GM12864 (cell line): Measurements from ENCODE around the gene IER5L.

ENCODE experiments used
- DNase-seq: peaks from one replicate; pipeline ENCODE4 v3.0.0-alpha.2; 2011; ENCODE audit warnings: low read depth
- H3K4me3 ChIP-seq: 2 replicates; pipeline ENCODE4 v1.5.1; 2011; ENCODE audit warnings: mild to moderate bottlenecking, low read depth, low read length, control low read depth
- TF ChIP-seq, protein P1 (sequence below): IDR thresholded peaks from 2 replicates; pipeline ENCODE4 v1.5.1; 2011; ENCODE audit warnings: low read depth, mild to moderate bottlenecking, moderate library complexity, low read length, control low read depth, inconsistent platforms; ENCODE audit errors: missing control alignments

Gene IER5L

DNA sequence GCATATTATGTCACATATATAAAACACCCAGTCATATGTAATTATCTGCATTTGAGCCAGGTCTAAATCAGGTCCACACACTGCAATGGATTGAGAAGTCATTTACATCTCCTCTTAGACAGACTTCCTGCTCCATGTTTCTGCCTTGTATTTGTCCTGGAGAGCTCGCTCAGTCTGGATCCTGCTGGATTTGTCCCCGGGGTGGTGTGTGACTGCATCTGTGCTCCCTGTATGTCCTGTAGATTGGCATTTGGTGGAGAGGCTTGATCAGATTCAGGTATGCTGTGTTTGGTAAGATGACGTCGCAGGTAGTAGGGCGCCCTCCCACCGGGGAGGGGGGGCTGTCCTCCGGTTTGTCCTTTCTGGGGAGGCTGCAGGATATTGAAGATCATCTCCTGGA, 33.6 kb upstream of the IER5L start:
- no peak for DNase-seq
- H3K4me3 ChIP-seq, result no peak overlapping the region
- TF ChIP-seq, protein P1, sequence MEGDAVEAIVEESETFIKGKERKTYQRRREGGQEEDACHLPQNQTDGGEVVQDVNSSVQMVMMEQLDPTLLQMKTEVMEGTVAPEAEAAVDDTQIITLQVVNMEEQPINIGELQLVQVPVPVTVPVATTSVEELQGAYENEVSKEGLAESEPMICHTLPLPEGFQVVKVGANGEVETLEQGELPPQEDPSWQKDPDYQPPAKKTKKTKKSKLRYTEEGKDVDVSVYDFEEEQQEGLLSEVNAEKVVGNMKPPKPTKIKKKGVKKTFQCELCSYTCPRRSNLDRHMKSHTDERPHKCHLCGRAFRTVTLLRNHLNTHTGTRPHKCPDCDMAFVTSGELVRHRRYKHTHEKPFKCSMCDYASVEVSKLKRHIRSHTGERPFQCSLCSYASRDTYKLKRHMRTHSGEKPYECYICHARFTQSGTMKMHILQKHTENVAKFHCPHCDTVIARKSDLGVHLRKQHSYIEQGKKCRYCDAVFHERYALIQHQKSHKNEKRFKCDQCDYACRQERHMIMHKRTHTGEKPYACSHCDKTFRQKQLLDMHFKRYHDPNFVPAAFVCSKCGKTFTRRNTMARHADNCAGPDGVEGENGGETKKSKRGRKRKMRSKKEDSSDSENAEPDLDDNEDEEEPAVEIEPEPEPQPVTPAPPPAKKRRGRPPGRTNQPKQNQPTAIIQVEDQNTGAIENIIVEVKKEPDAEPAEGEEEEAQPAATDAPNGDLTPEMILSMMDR, result no peak

DNA sequence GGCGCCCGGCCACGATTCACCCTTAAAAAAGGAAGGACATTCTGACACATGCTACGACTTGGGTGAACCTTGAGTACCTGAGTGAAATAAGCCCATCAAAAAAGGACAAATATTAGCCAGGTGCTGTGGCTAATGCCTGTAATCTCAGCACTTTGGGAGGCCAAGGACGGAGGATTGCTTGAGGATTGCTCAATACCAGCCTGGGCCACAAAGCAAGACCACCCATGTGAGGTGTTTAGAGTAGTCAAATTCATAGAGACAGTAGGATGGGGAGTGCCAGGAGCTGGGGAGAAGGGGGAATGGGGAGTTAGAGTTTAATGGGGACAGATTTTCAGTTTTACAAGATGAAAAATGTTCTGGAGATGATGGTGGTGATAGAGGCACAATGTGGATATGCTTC, 32.1 kb upstream of the IER5L start:
- TF ChIP-seq, protein P1, result no peak
- H3K4me3 ChIP-seq, result no peak overlapping the region
- DNase-seq, result no peak

DNA sequence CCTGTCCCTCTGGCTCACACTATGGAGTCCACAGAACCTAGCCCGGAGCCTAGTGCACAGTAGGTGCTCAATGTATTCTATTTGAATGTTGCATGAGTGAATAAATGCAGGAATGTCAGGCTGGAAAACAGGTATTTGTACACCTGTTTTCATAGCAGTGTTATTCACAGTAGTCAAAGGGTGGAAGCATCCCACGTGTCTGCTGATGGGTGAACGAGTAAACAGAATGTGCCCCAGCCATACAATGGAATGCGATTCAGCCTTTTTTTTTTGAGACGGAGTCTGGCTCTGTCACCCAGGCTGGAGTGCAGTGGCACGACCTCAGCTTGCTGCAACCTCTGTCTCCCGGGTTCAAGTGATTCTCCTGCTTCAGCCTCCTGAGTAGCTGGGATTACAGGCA, 31.5 kb upstream of the IER5L start:
- H3K4me3 ChIP-seq, result no peak overlapping the region
- TF ChIP-seq, protein P1, result no peak
- no peak for DNase-seq

DNA sequence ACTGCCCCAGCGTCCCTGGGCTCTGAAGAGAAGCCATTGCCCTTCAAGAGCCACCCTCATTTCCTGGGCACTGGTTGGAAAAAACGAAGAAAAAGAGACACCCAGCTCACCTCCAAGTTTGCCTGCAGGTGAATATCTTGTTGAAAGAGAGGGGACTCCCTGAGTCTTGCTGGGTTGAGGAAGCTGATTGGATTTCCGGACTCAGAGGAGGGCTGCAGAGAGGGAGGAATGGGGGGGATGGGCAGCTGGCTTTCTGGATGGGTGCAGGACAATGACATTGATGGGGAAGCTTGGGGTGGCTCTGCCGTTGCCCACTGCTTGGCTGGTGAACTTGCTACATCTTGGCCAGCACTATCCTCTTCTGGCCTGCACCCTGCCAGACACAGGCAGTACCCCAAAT, 31.0 kb upstream of the IER5L start:
- no peak for DNase-seq
- TF ChIP-seq, protein P1, result no peak
- H3K4me3 ChIP-seq, result no peak overlapping the region

DNA sequence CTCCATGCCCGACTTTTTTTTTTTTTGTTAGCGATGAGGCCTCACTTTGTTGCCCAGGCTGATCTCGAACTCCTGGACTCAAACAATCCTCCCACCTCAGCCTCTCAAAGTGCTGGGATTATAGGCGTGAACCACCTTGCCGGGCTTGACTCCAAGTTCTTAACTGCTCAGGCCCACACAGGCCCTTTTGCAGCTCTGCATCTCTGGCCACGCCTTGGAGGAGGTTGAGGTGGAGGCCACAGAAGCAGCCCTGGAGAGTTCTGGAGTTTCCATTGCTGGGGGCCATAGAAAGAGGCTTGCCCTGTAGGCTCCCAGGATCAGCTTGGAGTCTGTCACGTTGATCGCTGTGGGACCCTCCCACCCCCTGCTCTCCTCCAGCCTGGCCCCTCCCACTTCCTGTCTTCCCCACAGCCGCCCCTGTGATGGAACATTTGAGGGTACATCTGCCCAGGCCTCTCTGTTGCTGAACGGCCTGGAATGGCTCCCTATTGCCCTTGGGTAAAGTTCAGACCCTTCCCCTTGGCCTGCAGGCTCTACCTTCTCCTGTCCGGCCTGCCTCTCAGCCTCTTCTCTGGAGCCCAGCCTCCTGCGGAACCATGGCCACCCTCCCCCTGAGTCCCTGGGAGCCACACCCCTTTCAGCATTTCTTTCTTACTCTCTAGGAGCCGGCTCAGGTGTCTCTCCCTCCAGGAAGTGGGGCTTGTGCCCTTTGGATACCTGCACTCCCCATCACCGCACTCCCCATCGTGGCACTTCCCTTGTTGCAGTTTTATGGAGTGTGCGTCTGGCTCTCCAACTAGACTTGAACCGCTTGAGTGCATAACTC, 30.4 kb upstream of the IER5L start:
- DNase-seq, result no peak
- TF ChIP-seq, protein P1, result no peak
- no peak overlapping the region for H3K4me3 ChIP-seq

DNA sequence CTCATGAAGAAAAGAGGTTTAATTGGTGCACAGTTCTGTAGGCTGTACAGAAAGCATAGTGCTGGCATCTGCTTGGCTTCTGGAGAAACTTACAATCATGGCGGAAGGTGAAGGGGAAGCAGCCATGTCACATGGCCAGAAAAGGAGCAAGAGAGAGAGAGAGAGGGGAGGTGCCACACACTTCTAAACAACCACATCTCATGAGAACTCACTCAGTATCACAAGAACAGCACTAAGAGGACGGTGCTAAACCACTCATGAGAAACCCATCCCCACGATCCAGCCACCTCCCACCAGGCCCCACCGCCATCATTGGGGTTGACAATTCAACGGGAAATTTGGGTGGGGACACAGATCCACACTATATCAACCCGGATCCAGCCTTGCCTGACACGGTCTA, 28.8 kb upstream of the IER5L start:
- no peak overlapping the region for H3K4me3 ChIP-seq
- DNase-seq, result no peak
- TF ChIP-seq, protein P1, result no peak

DNA sequence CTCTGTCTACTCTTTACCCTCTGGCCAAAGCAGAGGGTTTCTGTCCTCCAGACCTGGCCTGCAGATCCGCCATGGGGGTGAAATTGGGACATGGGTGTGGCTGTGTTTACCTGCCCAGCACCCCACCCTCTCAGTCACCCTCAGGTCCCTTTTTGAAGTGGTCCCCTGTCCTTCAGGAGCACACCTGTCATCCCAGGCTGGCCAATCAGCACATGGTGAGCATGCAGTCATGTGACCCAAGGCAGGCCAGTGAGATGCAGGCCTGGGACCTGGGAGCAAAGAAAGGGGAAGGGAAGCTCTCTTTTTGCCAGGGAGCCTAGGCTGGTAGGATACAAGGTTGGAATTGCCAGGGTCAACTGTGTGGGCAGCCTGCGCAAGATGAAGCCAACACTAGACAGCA, 28.3 kb upstream of the IER5L start:
- TF ChIP-seq, protein P1, result no peak
- DNase-seq, result no peak
- H3K4me3 ChIP-seq, result no peak overlapping the region
